ENCODE results near the gene POLD2. TPM values are rescaled to one million over a fixed set of nuclear protein-coding genes. Genes with fewer than 3 reads are reported as not detected.

POLD2 gene
- total and polyA plus RNA-seq, 2 of the 8 experiments (the other 6 are each of a cell fraction or from before 2014, with no cell fraction given) = 148 to 214 TPM

- peaks cover 0 to 20% (median 8%) of the 10 kb centered on the region in 4 experiments; a peak in 4 of 7 replicates for H3K4me1 ChIP-seq (replicated peaks in 1 of 4; ENCODE audit: control insufficient read depth in 3 of 4, insufficient read depth in 4 of 4, low read length in 3 of 4)
- 51% methylated on average over 30 of the region's 65 CpGs; no CpG with 5 or more reads in 1 of the 2 experiments for WGBS, 2 experiments (ENCODE audit: extremely low coverage in 1 of 2, insufficient coverage in 1 of 2, insufficient read length in 1 of 2, insufficient replicate concordance in 2 of 2, low coverage in 1 of 2, low lambda C conversion rate in 2 of 2, missing lambda C conversion rate in 1 of 2)
- H2BK15ac ChIP-seq (ENCODE audit: low read length) = no peak overlapping the region
- no peaks in the 10 kb centered on the region for H3K79me1 ChIP-seq (ENCODE audit: low read depth, low read length)
- no peaks in the 10 kb centered on the region for H3K9me3 ChIP-seq (ENCODE audit: insufficient read depth in 2 of 2, low read depth in 1 of 2, low read length in 1 of 2)
- no peak overlapping the region for H2AK5ac ChIP-seq (ENCODE audit: low read depth, low read length)
- ChIA-PET CTCF (ENCODE audit: partially characterized antibody) (interaction anchor here (0.5 to 3.1 kb wide), 11 partner anchors 12 to 132 kb away, joined by 3 to 21 read pairs (median 4); no protein-coding TSS in a partner anchor), POLR2A (ENCODE audit: partially characterized antibody) (interaction anchor here (0.9 to 1.8 kb wide), 6 partner anchors 11 to 57 kb away, joined by 3 to 10 read pairs (median 6); partner anchors contain the start of gene POLD2)
- H2BK12ac ChIP-seq (ENCODE audit: low read depth, low read length) = peak overlapping the region; percentile 53; the same call in 1 of the 2 replicates
- 0 out of 2 replicates have a peak overlapping the region, but pooled peaks have one; percentile 21 for H2BK20ac ChIP-seq (ENCODE audit: low read length)
- peak overlapping the region; percentile 96 for H3K14ac ChIP-seq (ENCODE audit: insufficient read length)
- no peak overlapping the region for H3K56ac ChIP-seq (replicated peaks; ENCODE audit: insufficient read length, low read depth, low read length)
- FAIRE-seq (no peak), DNase-seq (ENCODE audit: low read depth in 1 of 2, low spot score in 2 of 2) (peak; percentile 76 to 92)
- no peak overlapping the region for H3K9ac ChIP-seq (replicated peaks in 1 of 4; ENCODE audit: extremely low read depth in 1 of 4, low read depth in 3 of 4, low read length in 3 of 4)
- peak overlapping the region; percentile 92; the same call in 1 of the 2 replicates for H2AFZ ChIP-seq (ENCODE audit: low read length)
- peak overlapping the region; percentile 67 to 89 for H3K4me2 ChIP-seq (ENCODE audit: insufficient read depth in 1 of 2, low read depth in 2 of 2, low read length in 2 of 2)
- H2BK120ac ChIP-seq (replicated peaks; ENCODE audit: low read depth, low read length) = no peak overlapping the region
- peaks cover 13 to 27% (median 22%) of the 10 kb centered on the region in 4 experiments for H3K27me3 ChIP-seq (replicated peaks in 1 of 4; ENCODE audit: control insufficient read depth in 3 of 4, extremely low read depth in 1 of 4, insufficient read depth in 3 of 4, low read length in 3 of 4)
- peak overlapping the region; percentile 92 for H4K91ac ChIP-seq (replicated peaks; ENCODE audit: insufficient read length, low read length)
- no peak overlapping the region for H3K27ac ChIP-seq (ENCODE audit: low read depth, low read length)
- H4K20me1 ChIP-seq (replicated peaks in 1 of 2; ENCODE audit: control insufficient read depth in 1 of 2, insufficient read depth in 2 of 2, low read length in 2 of 2) = no peaks in the 10 kb centered on the region
- H3K23me2 ChIP-seq (ENCODE audit: low read depth, low read length) = peaks cover 8% of the 10 kb centered on the region; the same call in 1 of the 2 replicates
- H3K4me3 ChIP-seq (ENCODE audit: extremely low read depth in 1 of 4, insufficient read depth in 2 of 4, low read depth in 3 of 4, low read length in 4 of 4) = peak overlapping the region; percentile 12 to 68 (median 33); a peak in 7 of 8 replicates
- peak overlapping the region; percentile 57 for H4K5ac ChIP-seq (ENCODE audit: insufficient read length, low read depth, low read length)
- H4K8ac ChIP-seq (ENCODE audit: extremely low read depth, insufficient read depth, low read length) = peak overlapping the region; percentile 87
- TF ChIP-seq GTF2F1 (IDR thresholded peaks at IDR 0.05; ENCODE audit: borderline replicate concordance, low read depth, low read length) (no peak), POU5F1 (IDR thresholded peaks at IDR 0.05; ENCODE audit: low read depth, low read length) (no peak), E2F6 (IDR thresholded peaks at IDR 0.05) (peak; percentile 71), MAX (IDR thresholded peaks at IDR 0.05) (peak; percentile 85), POLR2A (IDR thresholded peaks at IDR 0.05; ENCODE audit: control extremely low read depth in 1 of 2, low read depth in 2 of 2, low read length in 2 of 2) (no peak)
- peak overlapping the region; percentile 88 for H3K4ac ChIP-seq (replicated peaks; ENCODE audit: insufficient read length, low read depth, low read length)
- H3K79me2 ChIP-seq (ENCODE audit: control insufficient read depth in 1 of 2, insufficient read depth in 2 of 2, low read length in 2 of 2) = no peaks in the 10 kb centered on the region
- H2BK5ac ChIP-seq (ENCODE audit: low read depth, low read length) = peak overlapping the region; percentile 76; the same call in 1 of the 2 replicates
- H3K36me3 ChIP-seq (ENCODE audit: control insufficient read depth in 2 of 4, insufficient read depth in 4 of 4, low read length in 3 of 4) = no peaks in the 10 kb centered on the region
- H3K18ac ChIP-seq (ENCODE audit: extremely low read depth, low read length) = peak overlapping the region; percentile 90
- H3K23ac ChIP-seq (ENCODE audit: insufficient read length) = no peak overlapping the region
Measured at GRCh38 chr7:44145969-44146911, 22.9 kb upstream of the POLD2 start.

Measured in H1 (cell line).